NCI-H524 treated with DMSO at 0.1 percent for 48 hours (cell line): Measurements from ENCODE around the gene CCDC70.
"Not testable (repeated sequence)": the region's sequence is repeated elsewhere in the genome, so short reads cannot be mapped to it uniquely, and the experiment has no call there.

Experiments used
- DNase-seq: peaks from one replicate; lab custom pipeline; 2025; lab: John Stamatoyannopoulos, UW

Gene CCDC70

GRCh38 chr13:51909265-51909664 lies 47.5 kb downstream of the CCDC70 start:
- not testable (repeated sequence) for DNase-seq

DNA sequence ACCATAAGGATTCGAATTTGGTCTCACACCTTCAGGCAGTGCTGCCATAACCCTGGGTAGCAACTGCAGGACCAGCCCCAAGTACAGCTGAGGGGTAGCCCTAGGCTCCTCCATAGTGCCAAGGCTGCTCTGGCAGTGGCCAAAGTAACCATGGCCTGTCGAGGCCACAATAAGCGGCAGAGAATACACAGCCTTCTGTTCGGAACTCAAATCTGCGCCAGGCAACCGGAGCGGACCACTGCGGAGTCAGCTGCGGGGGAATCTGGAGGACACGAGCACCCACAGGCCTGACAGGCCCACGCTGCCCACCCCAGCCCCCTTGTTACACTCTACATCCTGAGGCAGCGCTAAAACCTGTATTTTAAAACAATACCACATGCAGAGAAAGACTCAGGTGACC lies 48.7 kb downstream of the CCDC70 start:
- DNase-seq: no peak

DNA sequence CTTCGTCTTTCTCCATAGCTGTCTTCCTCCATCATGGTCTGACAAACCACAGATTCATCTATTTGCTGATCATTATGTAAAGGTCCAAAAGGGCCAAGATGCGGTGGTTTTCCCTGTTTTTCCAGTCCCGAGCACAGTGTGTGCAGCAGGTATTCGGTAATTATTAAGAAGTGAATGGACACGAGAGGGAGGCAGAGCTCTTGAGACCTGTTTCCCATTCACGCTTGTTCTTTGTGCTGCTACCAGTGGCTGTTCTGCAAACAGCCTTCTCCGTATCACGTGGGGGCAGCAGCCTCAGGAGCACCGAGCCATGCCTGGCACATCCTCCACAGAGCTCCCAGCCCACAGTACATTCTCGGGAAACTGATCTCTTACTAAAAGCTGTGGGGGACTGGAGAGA lies 50.3 kb downstream of the CCDC70 start:
- no peak for DNase-seq

DNA sequence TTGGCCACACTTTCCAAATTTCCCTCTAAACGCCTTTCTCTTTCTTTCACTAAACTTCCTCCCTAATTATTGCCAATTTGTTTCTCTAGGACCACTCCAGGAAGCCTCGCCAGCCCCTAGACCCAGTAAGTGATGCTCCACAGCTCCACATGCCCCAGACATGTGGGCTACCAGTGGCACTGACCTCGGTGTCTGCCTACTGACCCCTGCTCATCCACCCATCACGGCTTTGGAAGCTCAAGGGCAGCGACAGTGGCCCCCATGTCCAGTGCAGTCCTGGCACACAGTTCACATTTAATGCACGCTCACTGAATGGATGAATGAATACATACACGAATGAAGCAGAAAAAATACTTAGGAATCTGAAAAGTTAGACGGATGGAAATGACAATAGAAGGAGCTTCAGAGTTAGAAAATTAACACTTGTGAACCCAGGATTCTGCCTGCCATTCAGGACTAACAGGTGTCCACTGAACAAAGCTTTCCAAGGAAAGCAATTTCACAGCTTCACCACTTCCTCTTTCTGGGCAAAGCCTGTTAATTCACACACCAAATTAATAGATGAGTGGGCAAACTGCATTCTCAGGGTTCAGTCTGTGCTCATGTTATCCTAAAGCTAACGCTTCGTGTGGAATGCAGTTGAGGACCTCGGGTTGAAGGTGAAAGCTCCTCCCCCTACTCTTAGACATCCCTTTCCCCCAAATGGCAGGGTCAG lies 50.9 kb downstream of the CCDC70 start:
- no peak for DNase-seq

DNA sequence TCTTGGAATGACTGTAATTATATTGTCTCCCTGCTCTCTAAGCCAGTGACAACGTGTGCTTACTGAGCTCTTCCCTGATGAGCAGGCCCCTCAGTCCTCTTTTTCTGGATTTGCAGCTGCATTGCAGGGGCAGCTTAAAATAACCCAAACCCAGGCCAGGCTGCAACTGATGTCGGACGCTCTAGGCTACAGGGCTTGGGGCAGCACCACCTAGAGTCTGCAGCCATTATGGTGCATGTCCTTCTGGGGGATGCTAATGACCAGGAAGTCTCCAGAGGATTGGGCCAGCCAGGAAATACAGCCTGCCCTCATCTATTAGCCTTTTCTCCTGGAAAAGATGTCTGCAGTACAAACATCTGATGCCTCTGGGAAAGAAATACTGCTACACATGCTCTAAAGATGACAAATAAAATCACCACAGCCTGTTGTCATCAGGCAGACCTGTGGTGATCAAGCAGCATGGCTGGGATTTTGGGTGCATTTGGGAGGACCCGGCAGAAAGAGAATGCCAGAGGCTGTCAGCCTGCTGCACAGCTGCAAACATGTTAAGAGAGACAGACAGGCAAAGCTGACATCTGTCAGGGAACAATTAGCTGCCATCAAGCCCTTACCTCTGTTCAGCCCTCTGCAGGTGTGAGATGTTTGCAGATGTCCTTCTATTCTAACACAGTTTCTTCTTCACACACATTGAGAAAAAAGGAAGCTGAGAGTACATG lies 51.8 kb downstream of the CCDC70 start:
- DNase-seq: no peak

GRCh38 chr13:51914137-51914493 lies 52.3 kb downstream of the CCDC70 start:
- DNase-seq: no peak
